T-helper 1 cell (primary cell): ENCODE results near the gene KL.

ENCODE experiments used
- DNase-seq, 5 donors: peaks; one replicate each; pipeline ENCODE4 v3.0.0-alpha.2; 2012 to 2020

Gene KL

GRCh38 chr13:33115274-33115673 is 99.1 kb downstream of the KL start:
- no peak for DNase-seq
